ENCODE measurements around the gene GPRIN1.

The GPRIN1 gene

GRCh38 chr5:176632745-176633144, 22.8 kb upstream of the GPRIN1 start:
- peaks cover 25% of the 10 kb centered on the region for H4K20me1 ChIP-seq
- H3K9me3 ChIP-seq: no peaks in the 10 kb centered on the region
- H3K4me2 ChIP-seq: peak overlapping the region; percentile 91

GRCh38 chr5:176631383-176632200, 21.6 kb upstream of the GPRIN1 start:
- no peak for TF ChIP-seq Cebpa-rat (IDR thresholded peaks at IDR 0.05)
- Histone ChIP-seq H3K4me1 (peaks cover 85% of the 10 kb centered on the region), H3K27ac (no peak overlapping the region), H3K27me3 (peaks cover 27% of the 10 kb centered on the region), H3K4me2 (peak overlapping the region; percentile 99), H3K9me3 (no peaks in the 10 kb centered on the region), H3K4me3 (no peak overlapping the region), H3K9ac (no peak overlapping the region), H4K20me1 (peaks cover 25% of the 10 kb centered on the region), H3K36me3 (no peaks in the 10 kb centered on the region)

More at GRCh38 chr5:176632745-176633144, 22.8 kb upstream of the GPRIN1 start:
- Histone ChIP-seq H3K9ac (no peak overlapping the region), H3K36me3 (no peaks in the 10 kb centered on the region), H3K4me3 (no peak overlapping the region), H3K27ac (no peak overlapping the region), H3K4me1 (peaks cover 84% of the 10 kb centered on the region), H3K27me3 (peaks cover 27% of the 10 kb centered on the region)
- no peak for TF ChIP-seq Cebpa-rat (IDR thresholded peaks at IDR 0.05)

GRCh38 chr5:176630681-176631222, 20.8 kb upstream of the GPRIN1 start:
- Histone ChIP-seq H3K9me3 (no peaks in the 10 kb centered on the region), H3K4me1 (peaks cover 93% of the 10 kb centered on the region), H3K36me3 (no peaks in the 10 kb centered on the region), H3K4me2 (peak overlapping the region; percentile 99), H3K4me3 (peak overlapping the region; percentile 73), H3K9ac (peak overlapping the region; percentile 39; the same call in 1 of the 2 replicates), H3K27me3 (peaks cover 27% of the 10 kb centered on the region), H3K27ac (no peak overlapping the region), H4K20me1 (peaks cover 28% of the 10 kb centered on the region)
- TF ChIP-seq Cebpa-rat (IDR thresholded peaks at IDR 0.05): no peak

GRCh38 chr5:176629853-176630680, 20.1 kb upstream of the GPRIN1 start, which contains the start of the genes EIF4E1B and SNCB:
TSS of gene EIF4E1B (plus strand) at chr5:176630675. CDS start at chr5:176642788, 12,113 bp downstream.
TSS of gene SNCB (minus strand) at chr5:176630534. CDS start at chr5:176629654, 880 bp downstream.
- Histone ChIP-seq H3K4me3 (peak within 1 kb of the TSS; percentile 73), H3K27me3 (peaks cover 27% of the 10 kb centered on the region), H3K9ac (peak within 1 kb of the TSS; percentile 60; the same call in 1 of the 2 replicates)

GRCh38 chr5:176629317-176629852, 19.4 kb upstream of the GPRIN1 start:
- Histone ChIP-seq H3K4me1 (peaks cover 93% of the 10 kb centered on the region), H3K9me3 (no peaks in the 10 kb centered on the region), H3K9ac (peak overlapping the region; percentile 60; the same call in 1 of the 2 replicates), H3K27ac (no peak overlapping the region), H3K4me3 (peak overlapping the region; percentile 73), H3K36me3 (no peaks in the 10 kb centered on the region), H4K20me1 (peaks cover 38% of the 10 kb centered on the region), H3K27me3 (peaks cover 27% of the 10 kb centered on the region), H3K4me2 (peak overlapping the region; percentile 99)
- TF ChIP-seq Cebpa-rat (IDR thresholded peaks at IDR 0.05): no peak

More at GRCh38 chr5:176629853-176630680, 20.1 kb upstream of the GPRIN1 start, which contains the start of the genes EIF4E1B and SNCB:
- no peaks in the 10 kb centered on the region for H3K9me3 ChIP-seq
- peak within 1 kb of the TSS; percentile 99 for H3K4me2 ChIP-seq
- H3K27ac ChIP-seq: no peak within 1 kb of the TSS
- H4K20me1 ChIP-seq: peaks cover 35% of the 10 kb centered on the region
- no peak for TF ChIP-seq Cebpa-rat (IDR thresholded peaks at IDR 0.05)
- H3K36me3 ChIP-seq: no peaks in the 10 kb centered on the region
- peaks cover 96% of the 10 kb centered on the region for H3K4me1 ChIP-seq

GRCh38 chr5:176628406-176629228, 18.7 kb upstream of the GPRIN1 start:
- Histone ChIP-seq H3K4me3 (peak overlapping the region; percentile 73; the same call in 1 of the 2 replicates), H3K9me3 (no peaks in the 10 kb centered on the region), H3K36me3 (no peaks in the 10 kb centered on the region), H3K27ac (0 out of 2 replicates have a peak overlapping the region, but pooled peaks have one; percentile 7), H3K4me2 (peak overlapping the region; percentile 99), H3K4me1 (peaks cover 91% of the 10 kb centered on the region), H3K27me3 (peaks cover 27% of the 10 kb centered on the region), H3K9ac (no peak overlapping the region), H4K20me1 (peaks cover 32% of the 10 kb centered on the region)
- no peak for TF ChIP-seq Cebpa-rat (IDR thresholded peaks at IDR 0.05)

GRCh38 chr5:176627582-176627981, 17.6 kb upstream of the GPRIN1 start:
- Histone ChIP-seq H3K4me2 (peak overlapping the region; percentile 99), H3K27me3 (peaks cover 27% of the 10 kb centered on the region), H3K9ac (no peak overlapping the region), H4K20me1 (peaks cover 32% of the 10 kb centered on the region), H3K27ac (peak overlapping the region; percentile 7; the same call in 1 of the 2 replicates), H3K4me3 (no peak overlapping the region), H3K9me3 (no peaks in the 10 kb centered on the region), H3K4me1 (peaks cover 80% of the 10 kb centered on the region), H3K36me3 (no peaks in the 10 kb centered on the region)
- no peak for TF ChIP-seq Cebpa-rat (IDR thresholded peaks at IDR 0.05)

GRCh38 chr5:176626876-176627236, 16.9 kb upstream of the GPRIN1 start:
- H3K9me3 ChIP-seq: no peaks in the 10 kb centered on the region
- peaks cover 32% of the 10 kb centered on the region for H4K20me1 ChIP-seq
- no peak overlapping the region for H3K4me3 ChIP-seq
- peak overlapping the region; percentile 99 for H3K4me2 ChIP-seq
- H3K36me3 ChIP-seq: no peaks in the 10 kb centered on the region
- H3K4me1 ChIP-seq: peaks cover 80% of the 10 kb centered on the region
- TF ChIP-seq Cebpa-rat (IDR thresholded peaks at IDR 0.05): no peak
- no peak overlapping the region for H3K27ac ChIP-seq
- 0 out of 2 replicates have a peak overlapping the region, but pooled peaks have one; percentile 1 for H3K9ac ChIP-seq
- peaks cover 29% of the 10 kb centered on the region for H3K27me3 ChIP-seq

All from BLaER1 (cell line).